ENCODE measurements around the gene PARP15. TPM values are rescaled to one million over a fixed set of nuclear protein-coding genes. Genes with fewer than 3 reads are reported as not detected.

The PARP15 gene
- polyA plus RNA-seq, 1 donor (not counting 4 experiments of a cell fraction or from before 2014, with no cell fraction given) = 0.25 TPM

GRCh38 chr3:122548076-122548475 lies 29.4 kb upstream of the PARP15 start:
- no peak overlapping the region for H2AFZ ChIP-seq (ENCODE audit: control insufficient read depth, low read length)
- H3K9me3 ChIP-seq (ENCODE audit: control insufficient read depth, low read depth, low read length) = no peaks in the 10 kb centered on the region
- FAIRE-seq = no peak
- no peak overlapping the region for H3K4me3 ChIP-seq (ENCODE audit: control insufficient read depth in 2 of 3, extremely low read depth in 1 of 3, insufficient read depth in 2 of 3, low read depth in 1 of 3, low read length in 3 of 3)
- H3K79me2 ChIP-seq (ENCODE audit: control insufficient read depth, insufficient read depth, low read length) = no peaks in the 10 kb centered on the region
- dilution Hi-C loops (cut with MboI; ENCODE audit: extremely low pct_ligation_motif_present, low sequenced_read_pairs) = no loop called here
- TF ChIP-seq CTCF (optimal IDR thresholded peaks at IDR 0.05 in 1 of 3, IDR thresholded peaks at IDR 0.05 in 1 of 3, conservative IDR thresholded peaks at IDR 0.05 in 1 of 3; ENCODE audit: extremely low read depth in 1 of 3, insufficient read depth in 2 of 3, low read length in 3 of 3) = no peak
- TF ChIP-seq EZH2 (IDR thresholded peaks at IDR 0.05; ENCODE audit: low read length) = no peak
- no peaks in the 10 kb centered on the region for H3K4me1 ChIP-seq (ENCODE audit: control insufficient read depth, extremely low read depth, insufficient read depth, low read length)
- DNase-seq (ENCODE audit: low read depth, low spot score) = no peak
- H3K27me3 ChIP-seq (ENCODE audit: control insufficient read depth, extremely low read depth, insufficient read depth, low read length) = no peaks in the 10 kb centered on the region
- H4K20me1 ChIP-seq (ENCODE audit: control insufficient read depth, extremely low read depth, insufficient read depth, low read length) = no peaks in the 10 kb centered on the region
- H3K4me2 ChIP-seq (ENCODE audit: control insufficient read depth, extremely low read depth, insufficient read depth, low read depth, low read length) = no peak overlapping the region
- no peak overlapping the region for H3K9ac ChIP-seq (ENCODE audit: control insufficient read depth, extremely low read depth, insufficient read depth, low read length)
- peaks cover 0 to 23% of the 10 kb centered on the region in 2 experiments for H3K36me3 ChIP-seq (ENCODE audit: control insufficient read depth in 2 of 2, extremely low read depth in 1 of 2, insufficient read depth in 2 of 2, low read length in 2 of 2)
- H3K27ac ChIP-seq (ENCODE audit: control insufficient read depth, insufficient read depth, low read length) = no peak overlapping the region
- no peaks in the 10 kb centered on the region for H3K9me1 ChIP-seq (ENCODE audit: control insufficient read depth, extremely low read depth, insufficient read depth, low read length)

DNA sequence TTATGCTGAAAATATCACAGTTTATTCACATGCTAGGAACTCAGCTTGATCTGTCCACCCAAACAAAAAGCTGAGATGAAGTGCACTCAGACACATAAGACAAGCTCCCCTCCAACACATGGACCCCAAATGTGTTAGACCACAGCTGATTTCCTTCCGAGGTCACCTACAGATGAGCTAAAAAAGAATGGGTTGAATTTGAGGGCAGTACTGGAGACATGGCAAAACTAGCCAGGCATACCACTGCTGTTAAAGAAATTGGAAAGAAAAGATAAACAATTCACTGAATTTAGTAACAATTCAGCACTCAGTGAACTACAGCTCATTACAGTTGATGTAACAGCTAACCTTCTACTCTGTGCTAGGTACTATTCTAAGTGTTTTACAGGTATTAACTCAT lies 28.8 kb upstream of the PARP15 start:
- no peak overlapping the region for H3K4me2 ChIP-seq (ENCODE audit: control insufficient read depth, extremely low read depth, insufficient read depth, low read depth, low read length)
- no peaks in the 10 kb centered on the region for H3K27me3 ChIP-seq (ENCODE audit: control insufficient read depth, extremely low read depth, insufficient read depth, low read length)
- H3K9ac ChIP-seq (ENCODE audit: control insufficient read depth, extremely low read depth, insufficient read depth, low read length) = no peak overlapping the region
- H3K36me3 ChIP-seq (ENCODE audit: control insufficient read depth in 2 of 2, extremely low read depth in 1 of 2, insufficient read depth in 2 of 2, low read length in 2 of 2) = peaks cover 0 to 23% of the 10 kb centered on the region in 2 experiments
- no peaks in the 10 kb centered on the region for H3K9me3 ChIP-seq (ENCODE audit: control insufficient read depth, low read depth, low read length)
- DNase-seq (ENCODE audit: low read depth, low spot score) (no peak), FAIRE-seq (no peak)
- no peaks in the 10 kb centered on the region for H3K9me1 ChIP-seq (ENCODE audit: control insufficient read depth, extremely low read depth, insufficient read depth, low read length)
- H3K79me2 ChIP-seq (ENCODE audit: control insufficient read depth, insufficient read depth, low read length) = no peaks in the 10 kb centered on the region
- TF ChIP-seq EZH2 (IDR thresholded peaks at IDR 0.05; ENCODE audit: low read length) (no peak), CTCF (optimal IDR thresholded peaks at IDR 0.05 in 1 of 3, IDR thresholded peaks at IDR 0.05 in 1 of 3, conservative IDR thresholded peaks at IDR 0.05 in 1 of 3; ENCODE audit: extremely low read depth in 1 of 3, insufficient read depth in 2 of 3, low read length in 3 of 3) (no peak)
- no peaks in the 10 kb centered on the region for H4K20me1 ChIP-seq (ENCODE audit: control insufficient read depth, extremely low read depth, insufficient read depth, low read length)
- H2AFZ ChIP-seq (ENCODE audit: control insufficient read depth, low read length) = no peak overlapping the region
- no peak overlapping the region for H3K27ac ChIP-seq (ENCODE audit: control insufficient read depth, insufficient read depth, low read length)
- no peak overlapping the region for H3K4me3 ChIP-seq (ENCODE audit: control insufficient read depth in 2 of 3, extremely low read depth in 1 of 3, insufficient read depth in 2 of 3, low read depth in 1 of 3, low read length in 3 of 3)
- dilution Hi-C loops (cut with MboI; ENCODE audit: extremely low pct_ligation_motif_present, low sequenced_read_pairs) = no loop called here
- H3K4me1 ChIP-seq (ENCODE audit: control insufficient read depth, extremely low read depth, insufficient read depth, low read length) = no peaks in the 10 kb centered on the region

All from keratinocyte (primary cell).